Muscle of arm (tissue), 12 donors: Measurements from ENCODE around the gene KRTAP4-5. TPM values are rescaled to one million over a fixed set of nuclear protein-coding genes. Genes with fewer than 3 reads are reported as not detected.
"Not testable (repeated sequence)": the region's sequence is repeated elsewhere in the genome, so short reads cannot be mapped to it uniquely, and the experiment has no call there.

Experiments used
- DNase-seq: peaks from one replicate; pipeline ENCODE4 v3.0.0-alpha.2; 2013
- polyA plus RNA-seq, 12 donors: library from polyadenylated mRNA; unstranded; fragments of 120-200 nt; gene quantifications; one replicate each; pipeline ENCODE4 v1.2.1, GENCODE V29; 2013; ENCODE audit not compliant: insufficient read length in 12 of 12

Gene KRTAP4-5
- polyA plus RNA-seq, 12 donors, result not detected

- no peak for DNase-seq
These were observed 2.0 kb downstream of the KRTAP4-5 start for GRCh38 chr17:41147531-41148204.

DNA sequence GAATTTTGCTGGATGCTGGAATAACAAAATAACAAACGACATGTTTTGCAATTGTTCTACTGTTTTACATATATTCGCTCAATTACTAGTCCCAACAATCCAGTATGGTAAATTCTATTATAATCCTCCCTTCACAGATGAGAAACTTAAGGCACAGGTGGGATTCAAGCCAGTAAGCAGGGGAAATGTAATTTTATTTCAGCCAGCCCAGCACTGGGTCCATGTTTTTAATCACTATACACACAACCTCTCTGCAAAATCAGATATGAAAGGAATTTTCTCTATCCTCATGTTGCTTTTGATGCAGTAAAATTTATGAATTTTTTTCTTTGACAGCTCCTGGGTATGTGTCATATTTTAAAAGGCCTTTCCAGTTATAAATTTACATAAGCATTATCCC is 4.4 kb downstream of the KRTAP4-5 start:
- no peak for DNase-seq

DNA sequence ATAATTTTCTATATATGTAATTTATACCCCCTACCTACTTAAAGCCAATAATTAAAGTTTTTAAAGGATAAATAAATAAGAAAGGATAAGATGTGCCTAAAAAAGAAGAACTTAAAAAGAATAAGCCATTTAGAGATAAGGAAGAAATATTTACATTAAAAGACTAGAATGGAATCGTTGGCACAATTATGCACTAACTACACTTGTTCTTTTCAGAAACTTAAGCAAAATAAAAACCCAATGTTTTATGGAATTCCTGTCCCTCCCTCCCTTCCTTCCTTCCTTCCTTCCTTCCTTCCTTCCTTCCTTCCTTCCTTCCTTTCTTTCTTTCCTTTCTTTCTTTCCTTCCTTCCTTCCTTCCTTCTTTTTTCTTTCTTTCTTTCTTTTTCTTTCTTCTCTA is 4.8 kb downstream of the KRTAP4-5 start:
- DNase-seq, result no peak

DNA sequence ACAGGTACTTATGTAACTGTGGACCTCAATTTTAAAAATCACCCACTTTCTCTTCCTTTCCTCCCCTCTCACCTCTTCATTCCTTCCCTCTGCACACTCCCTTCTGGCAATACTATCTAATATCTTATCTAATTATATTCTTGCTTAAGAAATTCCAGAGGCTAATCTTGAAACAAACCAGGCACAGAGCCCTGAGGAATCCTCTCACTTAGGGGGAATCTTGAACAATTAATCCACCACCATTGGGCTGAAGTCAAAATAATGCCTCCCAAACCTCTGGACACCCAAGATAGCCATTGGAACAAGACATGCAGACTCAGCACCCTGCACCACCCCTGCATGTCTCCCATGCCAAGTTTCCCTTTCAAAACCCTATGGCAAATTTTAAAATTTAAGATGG is 8.3 kb downstream of the KRTAP4-5 start:
- DNase-seq, result no peak

DNA sequence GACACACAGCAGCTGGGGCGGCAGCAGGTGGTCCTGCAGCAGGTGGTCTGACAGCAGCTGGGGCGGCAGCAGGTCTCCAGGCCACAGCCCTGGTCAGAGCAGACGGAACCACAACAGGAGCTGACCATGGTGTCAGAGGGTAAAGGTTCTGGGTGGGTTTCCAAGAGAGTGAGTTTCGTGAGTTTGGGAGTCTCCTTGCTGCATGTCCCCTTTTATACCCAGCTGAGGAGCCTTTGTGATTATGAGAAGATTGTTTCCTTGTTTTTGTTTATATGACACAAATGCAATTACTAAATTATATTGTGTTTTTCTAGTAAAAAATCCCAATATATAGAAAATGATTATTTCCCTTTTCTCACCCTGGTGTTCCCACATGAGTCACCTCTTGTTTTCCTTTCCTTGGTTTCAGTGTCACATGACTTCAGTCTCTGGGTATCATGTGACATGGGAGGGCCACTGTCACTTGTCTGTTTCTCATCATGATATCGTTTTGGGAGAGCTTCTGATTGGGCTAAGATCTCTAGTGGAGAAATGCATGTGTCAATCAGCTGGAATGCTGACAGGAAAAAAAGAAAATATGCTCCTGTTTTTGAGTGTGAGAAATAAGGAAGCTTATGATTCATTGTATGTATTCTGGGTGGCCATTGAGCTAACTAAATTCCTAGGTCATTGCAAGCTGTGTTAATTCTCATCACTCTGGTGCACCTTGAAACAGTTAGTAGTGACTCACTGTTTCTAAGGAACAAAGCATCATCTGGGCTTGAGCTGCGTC is 9.1 kb downstream of the KRTAP4-5 start, which contains the start of gene KRTAP4-6:
KRTAP4-6 (minus strand) TSS at position 185 of the 772 bp plus-strand sequence; CDS start at position 128, 57 bp downstream.
- no peak for DNase-seq

DNA sequence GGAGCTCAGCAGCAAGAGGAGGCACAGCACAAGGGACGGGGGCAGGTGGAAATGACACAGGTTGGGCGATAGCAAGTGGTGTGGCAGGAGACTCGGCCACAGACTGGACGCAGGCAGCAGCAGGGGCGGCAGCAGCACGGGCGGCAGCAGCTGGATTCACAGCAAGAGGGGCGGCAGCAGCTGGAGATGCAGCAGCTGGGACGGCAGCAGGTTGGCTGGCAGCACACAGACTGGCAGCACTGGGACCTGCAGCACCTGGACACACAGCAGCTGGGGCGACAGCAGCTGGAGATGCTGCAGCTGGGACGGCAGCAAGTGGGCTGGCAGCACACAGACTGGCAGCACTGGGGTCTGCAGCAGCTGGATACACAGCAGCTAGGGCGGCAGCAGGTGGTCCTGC is 9.8 kb downstream of the KRTAP4-5 start:
- DNase-seq, result not testable (repeated sequence)

- DNase-seq, result no peak
These were observed 15.5 kb downstream of the KRTAP4-5 start for GRCh38 chr17:41133880-41134735.

GRCh38 chr17:41131979-41132378 is 17.6 kb downstream of the KRTAP4-5 start:
- no peak for DNase-seq

GRCh38 chr17:41127371-41127770 is 22.3 kb downstream of the KRTAP4-5 start:
- DNase-seq, result no peak

DNA sequence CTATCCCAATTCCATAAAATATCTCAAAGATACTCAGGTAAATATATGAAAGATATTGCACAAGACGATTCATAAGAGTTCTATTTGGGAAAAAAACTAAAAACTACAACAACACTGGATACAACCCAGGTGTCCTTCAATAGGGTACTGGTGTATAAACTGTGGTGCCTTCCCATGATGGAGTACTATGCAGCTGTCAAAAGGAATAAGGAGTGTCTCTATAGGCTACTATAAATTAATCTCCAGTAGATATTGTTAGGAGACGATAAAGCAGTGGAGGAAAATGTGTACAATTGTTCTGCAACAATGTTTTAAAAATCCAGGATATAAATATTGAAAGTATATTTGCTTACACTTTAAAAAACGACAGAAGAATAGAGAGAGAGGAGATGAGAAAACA is 23.2 kb downstream of the KRTAP4-5 start:
- no peak for DNase-seq

DNA sequence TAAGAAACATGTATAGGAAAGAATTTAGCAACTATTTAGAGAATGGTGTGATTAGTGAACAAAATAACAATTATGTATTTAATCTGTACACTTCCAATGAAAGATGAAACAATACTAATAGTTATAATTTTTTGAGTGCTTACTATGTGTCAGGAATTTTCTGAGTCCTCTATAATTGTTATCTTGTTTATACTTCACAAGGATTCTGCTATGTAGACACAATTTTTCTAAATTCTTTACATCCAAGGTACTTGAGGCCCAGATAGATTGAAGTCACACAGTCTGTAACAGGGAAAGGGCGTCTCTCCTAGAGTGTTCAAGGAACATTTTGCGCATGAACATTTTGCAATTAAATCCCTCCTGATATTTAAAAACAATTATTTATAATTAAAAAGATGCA is 24.6 kb downstream of the KRTAP4-5 start:
- no peak for DNase-seq

GRCh38 chr17:41123991-41124371 is 25.6 kb downstream of the KRTAP4-5 start, which contains the start of gene KRTAP4-12:
TSS of gene KRTAP4-12 (minus strand) at chr17:41124182. CDS start at chr17:41124122, 60 bp downstream.
- DNase-seq, result not testable (repeated sequence)

- not testable (repeated sequence) for DNase-seq
These were observed 26.2 kb downstream of the KRTAP4-5 start for GRCh38 chr17:41123292-41123990.

DNA sequence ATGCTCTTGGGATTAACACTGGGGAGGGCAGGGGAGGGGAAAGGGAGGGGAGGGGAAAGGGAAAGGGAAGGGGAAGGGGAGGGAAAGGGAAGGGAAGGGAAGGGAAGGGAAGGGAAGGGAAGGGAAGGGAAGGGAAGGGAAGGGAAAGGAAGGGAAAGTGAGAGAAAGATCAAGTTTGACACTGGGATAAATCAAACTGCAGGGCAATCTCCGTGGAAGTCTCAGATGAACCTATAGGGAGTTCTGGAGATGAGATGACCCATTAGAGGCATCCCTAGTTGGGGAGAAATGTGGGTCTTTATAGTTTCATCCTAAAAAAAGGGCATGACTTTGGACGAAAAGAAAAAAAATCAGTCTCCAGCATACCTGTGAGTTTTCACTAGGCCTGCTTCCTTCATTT is 27.9 kb downstream of the KRTAP4-5 start:
- no peak for DNase-seq

- peak; percentile 1 for DNase-seq
These were observed 29.6 kb downstream of the KRTAP4-5 start for GRCh38 chr17:41119696-41120690.

GRCh38 chr17:41118721-41119120 is 30.9 kb downstream of the KRTAP4-5 start:
- DNase-seq, result no peak

- not testable (repeated sequence) for DNase-seq
These were observed 31.7 kb downstream of the KRTAP4-5 start, which contains the start of gene KRTAP4-11 for GRCh38 chr17:41117846-41118386. TSS of gene KRTAP4-11 (minus strand) at chr17:41118373. CDS start at chr17:41118315, 58 bp downstream.

DNA sequence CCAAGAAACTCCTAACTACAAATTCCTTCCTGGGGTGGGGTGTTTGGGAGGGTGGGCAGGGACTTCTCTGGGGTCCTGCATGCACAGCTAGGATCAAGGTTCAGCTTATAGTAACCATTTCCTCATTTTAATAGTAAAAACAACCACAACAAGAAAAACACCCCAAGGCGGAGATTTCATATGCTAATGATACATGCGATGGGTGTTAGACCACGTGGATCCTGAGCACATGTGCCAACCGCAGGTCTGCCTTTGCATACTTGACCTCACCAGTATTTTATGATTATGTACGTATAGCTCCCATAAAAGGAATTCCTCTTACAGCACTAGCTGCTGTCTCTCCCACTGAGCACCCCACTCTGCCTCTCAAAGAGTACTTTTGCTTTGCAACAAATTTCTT is 33.3 kb downstream of the KRTAP4-5 start:
- DNase-seq, result no peak

DNA sequence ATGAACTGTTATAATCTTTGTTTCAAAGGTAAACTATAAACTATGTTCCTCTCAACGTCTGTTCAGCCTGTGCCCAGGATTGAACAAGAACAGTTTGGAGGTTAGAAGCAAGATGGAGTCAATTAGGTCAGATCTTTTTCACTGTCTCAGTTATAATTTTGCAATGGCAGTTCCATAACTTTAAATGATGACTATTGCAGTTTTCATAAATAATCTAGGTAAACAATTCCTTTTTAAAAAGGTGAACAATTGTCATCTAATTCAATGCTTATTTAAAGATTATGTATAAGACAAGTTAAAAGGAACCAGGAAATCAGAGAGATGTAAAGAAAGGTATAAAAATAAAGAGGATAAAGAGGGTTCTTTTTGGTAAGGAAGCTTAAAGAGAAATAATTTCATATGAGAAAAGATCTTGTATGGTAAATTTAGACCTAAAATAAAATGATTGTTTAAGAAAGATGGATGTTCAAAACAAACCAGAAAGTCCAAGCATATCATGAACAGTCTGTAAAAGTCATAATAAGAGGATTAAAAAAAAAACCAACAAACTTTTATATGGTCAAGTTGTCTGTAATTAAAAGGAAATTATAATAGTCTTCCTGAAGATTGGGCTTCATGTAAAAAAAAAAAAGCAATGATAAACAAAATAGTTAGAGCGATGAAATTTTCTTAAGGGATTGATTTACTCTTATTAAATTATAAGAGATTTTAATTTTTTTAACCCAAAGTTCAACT is 38.3 kb downstream of the KRTAP4-5 start:
- no peak for DNase-seq
